ENCODE results near the gene DEFB121.

DEFB121 gene

DNA sequence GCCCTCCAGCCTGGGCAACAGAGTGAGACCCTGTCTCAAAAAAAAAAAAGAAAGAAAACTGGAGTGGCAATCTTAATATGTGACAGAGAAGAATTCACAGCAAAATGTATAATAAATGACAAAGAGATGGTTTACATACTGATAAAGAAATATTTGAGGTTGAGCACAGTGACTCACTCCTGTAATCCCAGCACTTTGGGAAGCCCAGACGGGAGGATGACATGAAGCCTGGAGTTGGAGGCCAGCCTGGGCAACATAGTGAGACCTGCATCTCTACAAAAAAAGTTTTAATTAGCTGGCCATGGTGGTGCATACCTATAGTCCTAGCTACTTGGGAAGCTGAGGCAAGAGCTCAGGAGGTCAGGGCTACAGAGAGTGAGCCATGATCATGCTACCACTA, 50.0 kb downstream of the DEFB121 start:
- no peak for DNase-seq

All from activated gamma-delta T cell treated with Interleukin-2 at 50 U/mL for 16 hours (primary cell).